CD14-positive monocyte (primary cell): ENCODE measurements around the gene NUDCD3. TPM values are rescaled to one million over a fixed set of nuclear protein-coding genes. Genes with fewer than 3 reads are reported as not detected.

Experiments
- DNase-seq, 3 donors: peaks; one replicate each; pipeline ENCODE4 v3.0.0-alpha.2; 2011 to 2022
- H2AFZ ChIP-seq: 2 replicates; pipeline ENCODE4 v1.6.0; 2012; ENCODE audit warnings: mild to moderate bottlenecking, low read depth, low read length, inconsistent platforms; ENCODE audit not compliant: insufficient read depth, poor library complexity, severe bottlenecking
- H3K27ac ChIP-seq, 2 donors: 1 replicate in 1 of 2; 2 replicates in 1 of 2; pipeline ENCODE4 v1.5.1; 2012 to 2013; ENCODE audit warnings: low read length in 2 of 2, control low read depth in 1 of 2, inconsistent platforms in 1 of 2, low read depth in 1 of 2, mild to moderate bottlenecking in 1 of 2
- H3K27me3 ChIP-seq, 2 donors: one replicate each; pipeline versions ENCODE4 v1.6.0 to v1.6.1; 2011 to 2013; ENCODE audit warnings: low read length in 2 of 2; ENCODE audit not compliant: control insufficient read depth in 2 of 2, insufficient read depth in 2 of 2
- H3K36me3 ChIP-seq, 2 donors: replicated peaks in 1 of 2; 1 replicate in 1 of 2; 2 replicates in 1 of 2; pipeline versions ENCODE4 v1.5.1 to v1.6.1; 2012 to 2013; ENCODE audit warnings: low read length in 2 of 2, control low read depth in 1 of 2, inconsistent platforms in 1 of 2, mild to moderate bottlenecking in 1 of 2; ENCODE audit not compliant: insufficient read depth in 2 of 2, control insufficient read depth in 1 of 2
- H3K4me1 ChIP-seq, 2 donors: 1 replicate in 1 of 2; 2 replicates in 1 of 2; pipeline versions ENCODE4 v1.5.1 to v1.6.1; 2012 to 2013; ENCODE audit warnings: low read length in 2 of 2, control low read depth in 1 of 2, inconsistent platforms in 1 of 2, mild to moderate bottlenecking in 1 of 2, moderate library complexity in 1 of 2; ENCODE audit not compliant: insufficient read depth in 2 of 2, control insufficient read depth in 1 of 2
- H3K4me2 ChIP-seq: replicated peaks from 2 replicates; pipeline ENCODE3; 2012; ENCODE audit warnings: low read length, moderate library complexity, mild to moderate bottlenecking; ENCODE audit not compliant: poor library complexity, severe bottlenecking; ENCODE audit errors: extremely low read depth
- H3K4me3 ChIP-seq, 3 experiments: fragments of 200-600 bp in 1 of 3; sonication (generic) in 1 of 3; replicated peaks in 1 of 3; 1 replicate in 2 of 3; 2 replicates in 1 of 3; pipeline ENCODE4 v1.5.1; 2011 to 2013; ENCODE audit warnings: low read length in 3 of 3, mild to moderate bottlenecking in 3 of 3, control low read depth in 2 of 3, low read depth in 2 of 3, inconsistent platforms in 1 of 3, moderate library complexity in 1 of 3
- H3K79me2 ChIP-seq: 2 replicates; pipeline ENCODE4 v1.6.0; 2012; ENCODE audit warnings: mild to moderate bottlenecking, control low read depth, inconsistent platforms, low read length, moderate library complexity; ENCODE audit not compliant: insufficient read depth
- H3K9ac ChIP-seq: 2 replicates; pipeline ENCODE4 v1.6.0; 2017; ENCODE audit warnings: low read length, mild to moderate bottlenecking; ENCODE audit not compliant: insufficient read depth, poor library complexity, severe bottlenecking
- H3K9me3 ChIP-seq, 2 donors: replicated peaks in 1 of 2; 1 replicate in 1 of 2; 2 replicates in 1 of 2; pipeline versions ENCODE4 v1.5.1 to v1.6.1; 2012 to 2013; ENCODE audit warnings: low read length in 2 of 2, control low read depth in 1 of 2; ENCODE audit not compliant: control insufficient read depth in 1 of 2, insufficient read depth in 1 of 2
- H4K20me1 ChIP-seq: 2 replicates; pipeline ENCODE4 v1.6.0; 2012; ENCODE audit warnings: mild to moderate bottlenecking, low read length, control low read depth, moderate library complexity; ENCODE audit not compliant: insufficient read depth
- H3K27ac Mint-ChIP-seq, 7 donors: one replicate each; pipeline ENCODE4 v1.8.0; 2020; ENCODE audit warnings: mild to moderate bottlenecking in 7 of 7, mixed read lengths in 7 of 7, moderate library complexity in 6 of 7, inconsistent platforms in 2 of 7
- H3K27me3 Mint-ChIP-seq, 3 donors: one replicate each; pipeline ENCODE4 v1.8.0; 2021 to 2022; ENCODE audit warnings: low read depth in 3 of 3, mild to moderate bottlenecking in 3 of 3, mixed read lengths in 3 of 3, moderate library complexity in 3 of 3, inconsistent platforms in 1 of 3
- H3K36me3 Mint-ChIP-seq, 2 donors: one replicate each; pipeline ENCODE4 v1.8.0; 2020; ENCODE audit warnings: mixed read lengths in 2 of 2, inconsistent platforms in 1 of 2, mild to moderate bottlenecking in 1 of 2
- H3K4me1 Mint-ChIP-seq: one replicate; pipeline ENCODE4 v1.8.0; 2020; ENCODE audit warnings: mild to moderate bottlenecking, mixed read lengths
- H3K4me3 Mint-ChIP-seq, 2 donors: one replicate each; pipeline ENCODE4 v1.8.0; 2020; ENCODE audit warnings: mild to moderate bottlenecking in 2 of 2, mixed read lengths in 2 of 2, moderate library complexity in 1 of 2
- H3K9me3 Mint-ChIP-seq, 7 donors: one replicate each; pipeline ENCODE4 v1.8.0; 2020 to 2022; ENCODE audit warnings: mixed read lengths in 7 of 7, mild to moderate bottlenecking in 6 of 7, moderate library complexity in 6 of 7, inconsistent platforms in 2 of 7
- CTCF ChIP-seq: fragments of 200-600 bp; IDR thresholded peaks from one replicate; pipeline ENCODE4 v1.8.0; 2022; ENCODE audit warnings: antibody characterized with exemption, mild to moderate bottlenecking
- WGBS: methylation state at CpG from one replicate; pipeline ENCODE4 v1.1.5; 2013; ENCODE audit warnings: missing lambda C conversion rate; ENCODE audit not compliant: insufficient coverage; 5-methylcytosine and 5-hydroxymethylcytosine counted together
- intact Hi-C, 2 donors: fragments of 100-400 bp; cut with micrococcal nuclease; formaldehyde crosslinking; loops; one replicate each; pipeline versions ENCODE4 v1.15.0 to v1.15.1; 2023
- polyA plus RNA-seq, 3 donors: library from polyadenylated mRNA; depleted of rRNA in 1 of 3; unstranded in 2 of 3; stranded (reverse) in 1 of 3; fragments of 300-500 nt in 2 of 3; fragments of >200 nt in 1 of 3; fragmentation: Illumina TruSeq in 2 of 3; gene quantifications; 1 replicate in 2 of 3; 2 replicates in 1 of 3; pipeline ENCODE4 v1.2.3, GENCODE V29; 2012 to 2021

Gene NUDCD3
- polyA plus RNA-seq, 3 donors = 13.6 to 26.5 (median 21.6) TPM

- no peaks in the 10 kb centered on the region for H3K4me1 ChIP-seq
- Mint-ChIP-seq H3K4me3 (no peak overlapping the region), H3K36me3 (peaks cover 43 to 70% of the 10 kb centered on the region in 2 donors), H3K27me3 (no peaks in the 10 kb centered on the region), H3K4me1 (no peaks in the 10 kb centered on the region), H3K9me3 (peaks cover 2 to 17% (median 7%) of the 10 kb centered on the region in 7 donors), H3K27ac (no peak overlapping the region)
- no peak overlapping the region for H3K9ac ChIP-seq
- peaks cover 3% of the 10 kb centered on the region for H3K79me2 ChIP-seq
- H3K27ac ChIP-seq = no peak overlapping the region
- no peak overlapping the region for H3K4me2 ChIP-seq
- no peaks in the 10 kb centered on the region for H3K27me3 ChIP-seq
- intact Hi-C loops = no loop called here
- no peak overlapping the region for H3K4me3 ChIP-seq
- no peak overlapping the region for H2AFZ ChIP-seq
- H3K36me3 ChIP-seq = peaks cover 30 to 64% of the 10 kb centered on the region in 2 donors
- peaks cover 4 to 14% of the 10 kb centered on the region in 2 donors for H3K9me3 ChIP-seq
- no peaks in the 10 kb centered on the region for H4K20me1 ChIP-seq
- no peak for TF ChIP-seq CTCF
- DNase-seq = no peak
- WGBS = no CpG with 5 or more reads among the region's 1 CpG
These were observed 75.4 kb downstream of the NUDCD3 start for GRCh38 chr7:44415047-44415446.

GRCh38 chr7:44411306-44411705 is 79.2 kb downstream of the NUDCD3 start:
- no peaks in the 10 kb centered on the region for H3K4me1 Mint-ChIP-seq

More at GRCh38 chr7:44411306-44411705, 79.2 kb downstream of the NUDCD3 start:
- Histone ChIP-seq H4K20me1 (no peaks in the 10 kb centered on the region), H3K79me2 (peaks cover 4% of the 10 kb centered on the region), H3K27me3 (no peaks in the 10 kb centered on the region), H3K9ac (no peak overlapping the region), H3K27ac (no peak overlapping the region), H3K4me3 (no peak overlapping the region), H3K9me3 (peaks cover 4 to 14% of the 10 kb centered on the region in 2 donors), H2AFZ (no peak overlapping the region), H3K36me3 (peaks cover 20 to 44% of the 10 kb centered on the region in 2 donors), H3K4me1 (no peaks in the 10 kb centered on the region), H3K4me2 (no peak overlapping the region)
- intact Hi-C loops = no loop called here
- Mint-ChIP-seq H3K4me3 (no peak overlapping the region), H3K27ac (no peak overlapping the region), H3K9me3 (peaks cover 2 to 17% (median 7%) of the 10 kb centered on the region in 7 donors), H3K27me3 (no peaks in the 10 kb centered on the region), H3K36me3 (peaks cover 34 to 54% of the 10 kb centered on the region in 2 donors)
- no peak for TF ChIP-seq CTCF
- no CpG with 5 or more reads among the region's 2 CpGs for WGBS
- no peak for DNase-seq
